NCI-H1694 (cell line): ENCODE data around the gene AQP1.

Source experiments
- DNase-seq: peaks from one replicate; lab custom pipeline; 2025; lab: John Stamatoyannopoulos, UW

Gene AQP1

GRCh38 chr7:30921540-30922401 is 10.1 kb downstream of the AQP1 start:
- DNase-seq, result no peak

GRCh38 chr7:30922596-30922995 is 10.9 kb downstream of the AQP1 start:
- DNase-seq, result no peak

- no peak for DNase-seq
Measured at GRCh38 chr7:30923009-30923773, 11.5 kb downstream of the AQP1 start.

GRCh38 chr7:30923774-30924413 is 12.2 kb downstream of the AQP1 start:
- DNase-seq, result no peak

- no peak for DNase-seq
Measured at GRCh38 chr7:30924624-30925023, 13.0 kb downstream of the AQP1 start.

- DNase-seq, result no peak
Measured at GRCh38 chr7:30925117-30925516, 13.5 kb downstream of the AQP1 start.

- DNase-seq, result no peak
Measured at GRCh38 chr7:30925913-30926312, 14.3 kb downstream of the AQP1 start.

GRCh38 chr7:30926313-30926712 is 14.7 kb downstream of the AQP1 start:
- DNase-seq, result no peak

- DNase-seq, result no peak
Measured at GRCh38 chr7:30927040-30927439, 15.4 kb downstream of the AQP1 start.

GRCh38 chr7:30927559-30927958 is 15.9 kb downstream of the AQP1 start:
- DNase-seq, result no peak

- DNase-seq, result no peak
Measured at GRCh38 chr7:30928254-30928872, 16.7 kb downstream of the AQP1 start.

- no peak for DNase-seq
Measured at GRCh38 chr7:30929686-30930085, 18.0 kb downstream of the AQP1 start.

- DNase-seq, result no peak
Measured at GRCh38 chr7:30930621-30931020, 19.0 kb downstream of the AQP1 start.

- no peak for DNase-seq
Measured at GRCh38 chr7:30931161-30931928, 19.7 kb downstream of the AQP1 start.

GRCh38 chr7:30931929-30932540 is 20.4 kb downstream of the AQP1 start:
- DNase-seq, result no peak

- DNase-seq, result no peak
Measured at GRCh38 chr7:30932562-30932961, 20.9 kb downstream of the AQP1 start.

- DNase-seq, result no peak
Measured at GRCh38 chr7:30933124-30933974, 21.7 kb downstream of the AQP1 start.

GRCh38 chr7:30934225-30934624 is 22.6 kb downstream of the AQP1 start:
- no peak for DNase-seq

GRCh38 chr7:30934732-30935568 is 23.3 kb downstream of the AQP1 start:
- DNase-seq, result no peak
